DMS114 treated with DMSO at 0.1 percent for 48 hours (cell line): ENCODE data around the gene PTGFRN.

ENCODE experiments used
- DNase-seq: peaks from one replicate; lab custom pipeline; 2025; ENCODE audit not compliant: unreplicated experiment; lab: John Stamatoyannopoulos, UW

PTGFRN gene

DNA sequence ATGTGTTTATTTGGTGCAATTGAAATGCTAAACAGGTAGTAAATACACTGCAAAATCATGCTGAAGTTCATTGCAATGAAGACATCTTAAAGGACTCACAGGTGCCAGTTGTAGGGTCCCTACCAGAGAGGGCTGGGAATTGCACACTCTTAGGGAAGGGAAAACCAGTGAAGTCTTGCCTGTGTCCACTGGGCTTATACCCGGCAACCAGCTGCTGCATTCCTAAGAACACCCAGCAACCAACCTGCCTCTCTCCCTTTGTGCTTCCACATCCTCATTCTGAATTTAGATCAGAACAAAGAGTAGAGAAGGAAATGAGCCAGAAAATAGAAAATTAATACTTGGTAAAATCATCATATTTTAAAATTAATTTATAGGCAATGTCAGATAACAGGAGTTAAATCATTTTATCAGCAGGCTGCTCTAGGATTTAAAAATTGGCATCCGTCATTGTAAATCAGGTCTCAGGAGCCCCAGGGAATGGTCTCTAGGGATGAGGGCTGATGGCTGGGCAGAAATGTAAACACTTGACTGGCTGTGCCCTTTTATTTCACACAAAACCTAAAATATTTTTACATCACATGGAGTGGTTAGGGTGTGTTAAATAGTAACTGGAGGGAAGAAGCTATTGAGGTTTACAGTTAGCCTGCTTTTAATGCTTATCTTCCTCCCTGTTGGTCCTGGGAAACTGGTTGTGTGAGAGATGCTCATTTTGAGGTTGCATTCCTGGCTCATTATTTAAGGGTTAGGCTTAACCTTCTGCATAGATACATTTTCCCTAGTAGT is 31.3 kb downstream of the PTGFRN start:
- no peak for DNase-seq

DNA sequence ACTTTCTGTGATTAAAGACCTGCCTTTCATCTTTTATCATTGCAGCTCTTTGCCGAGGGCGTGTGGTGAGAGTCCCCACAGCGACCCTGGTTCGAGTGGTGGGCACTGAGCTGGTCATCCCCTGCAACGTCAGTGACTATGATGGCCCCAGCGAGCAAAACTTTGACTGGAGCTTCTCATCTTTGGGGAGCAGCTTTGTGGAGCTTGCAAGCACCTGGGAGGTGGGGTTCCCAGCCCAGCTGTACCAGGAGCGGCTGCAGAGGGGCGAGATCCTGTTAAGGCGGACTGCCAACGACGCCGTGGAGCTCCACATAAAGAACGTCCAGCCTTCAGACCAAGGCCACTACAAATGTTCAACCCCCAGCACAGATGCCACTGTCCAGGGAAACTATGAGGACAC is 32.0 kb downstream of the PTGFRN start:
- DNase-seq = no peak

DNA sequence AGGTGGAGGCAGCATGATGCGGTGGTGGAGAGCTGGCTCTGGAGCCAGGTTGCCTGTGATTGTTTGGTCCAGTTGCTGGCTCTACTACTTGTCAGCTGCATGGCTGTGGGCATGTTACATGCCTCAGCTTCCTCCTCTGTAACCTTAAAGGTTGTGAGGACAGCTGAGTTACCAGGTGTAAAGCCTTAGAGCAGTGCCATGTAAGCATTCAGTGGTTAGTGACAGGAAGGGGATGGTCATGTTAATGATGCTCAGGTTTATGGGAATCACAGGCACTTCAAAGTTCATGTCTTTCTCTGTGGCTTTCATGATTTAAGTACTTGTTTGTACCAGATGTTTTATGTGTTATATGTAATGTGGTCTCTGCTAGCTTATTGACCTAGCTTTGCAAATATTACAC is 32.6 kb downstream of the PTGFRN start:
- DNase-seq = no peak

DNA sequence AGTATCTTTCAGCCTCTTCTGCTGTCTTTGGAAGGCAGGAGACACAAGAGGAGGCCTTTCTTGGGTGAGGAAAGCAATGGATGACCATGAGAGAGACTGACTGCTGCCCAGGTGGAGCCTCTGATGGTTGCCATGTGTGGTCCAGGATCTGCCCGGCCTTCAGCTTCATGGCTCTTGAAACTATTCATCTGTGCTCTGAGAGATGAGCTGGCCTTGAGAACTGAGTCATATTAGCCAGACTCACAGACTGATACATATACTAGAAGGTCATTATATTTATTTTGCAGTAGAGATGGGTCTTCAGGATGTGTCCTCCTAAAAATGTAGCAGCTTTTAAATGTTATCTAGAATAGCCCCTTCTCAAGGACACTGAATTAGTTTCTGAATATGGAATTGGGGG is 33.7 kb downstream of the PTGFRN start:
- DNase-seq = no peak

DNA sequence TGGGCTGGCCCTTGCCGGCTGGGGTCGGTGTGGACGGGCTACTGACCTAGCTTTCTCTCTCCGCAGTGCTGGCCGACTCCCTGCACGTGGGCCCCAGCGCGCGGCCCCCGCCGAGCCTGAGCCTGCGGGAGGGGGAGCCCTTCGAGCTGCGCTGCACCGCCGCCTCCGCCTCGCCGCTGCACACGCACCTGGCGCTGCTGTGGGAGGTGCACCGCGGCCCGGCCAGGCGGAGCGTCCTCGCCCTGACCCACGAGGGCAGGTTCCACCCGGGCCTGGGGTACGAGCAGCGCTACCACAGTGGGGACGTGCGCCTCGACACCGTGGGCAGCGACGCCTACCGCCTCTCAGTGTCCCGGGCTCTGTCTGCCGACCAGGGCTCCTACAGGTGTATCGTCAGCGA is 34.9 kb downstream of the PTGFRN start:
- no peak for DNase-seq

DNA sequence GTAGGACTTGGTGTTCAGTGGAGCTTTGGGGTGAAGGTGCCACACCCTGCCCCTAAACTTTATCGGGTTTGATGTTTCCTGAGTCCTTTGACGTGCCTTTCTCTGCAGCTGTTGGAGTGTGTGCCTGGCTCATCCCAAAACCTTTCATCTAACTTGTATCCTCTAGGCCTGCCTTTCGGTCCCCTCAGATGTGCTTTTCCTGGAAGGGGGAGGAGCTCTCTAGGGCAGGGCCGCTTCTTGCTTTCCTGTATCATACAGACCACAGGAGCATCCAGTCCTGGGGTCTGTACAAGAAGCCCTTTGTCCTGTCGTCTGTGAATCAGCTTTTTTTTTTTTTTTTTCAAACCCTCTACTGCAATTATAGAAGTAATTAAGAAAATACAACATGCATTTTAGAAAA is 35.7 kb downstream of the PTGFRN start:
- DNase-seq = no peak

DNA sequence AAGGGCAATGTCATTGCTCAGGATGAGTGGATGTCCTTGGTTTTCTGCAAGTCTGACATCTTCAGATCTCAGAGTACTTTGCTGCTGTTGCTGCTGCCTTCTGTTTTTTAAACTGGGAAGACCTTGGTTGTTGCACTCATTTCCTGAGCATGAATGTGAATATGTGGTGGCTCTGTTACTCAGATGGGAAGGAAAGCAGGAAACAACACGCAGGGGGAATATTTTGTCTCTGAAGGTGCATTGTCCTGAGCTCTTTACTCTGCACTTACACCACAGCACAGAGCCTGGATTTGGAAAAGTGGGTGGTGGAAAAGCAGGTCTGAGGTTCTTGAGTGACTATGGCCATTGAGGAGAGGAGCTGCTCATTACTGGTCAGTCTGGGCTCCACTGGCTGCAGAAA is 36.3 kb downstream of the PTGFRN start:
- no peak for DNase-seq

DNA sequence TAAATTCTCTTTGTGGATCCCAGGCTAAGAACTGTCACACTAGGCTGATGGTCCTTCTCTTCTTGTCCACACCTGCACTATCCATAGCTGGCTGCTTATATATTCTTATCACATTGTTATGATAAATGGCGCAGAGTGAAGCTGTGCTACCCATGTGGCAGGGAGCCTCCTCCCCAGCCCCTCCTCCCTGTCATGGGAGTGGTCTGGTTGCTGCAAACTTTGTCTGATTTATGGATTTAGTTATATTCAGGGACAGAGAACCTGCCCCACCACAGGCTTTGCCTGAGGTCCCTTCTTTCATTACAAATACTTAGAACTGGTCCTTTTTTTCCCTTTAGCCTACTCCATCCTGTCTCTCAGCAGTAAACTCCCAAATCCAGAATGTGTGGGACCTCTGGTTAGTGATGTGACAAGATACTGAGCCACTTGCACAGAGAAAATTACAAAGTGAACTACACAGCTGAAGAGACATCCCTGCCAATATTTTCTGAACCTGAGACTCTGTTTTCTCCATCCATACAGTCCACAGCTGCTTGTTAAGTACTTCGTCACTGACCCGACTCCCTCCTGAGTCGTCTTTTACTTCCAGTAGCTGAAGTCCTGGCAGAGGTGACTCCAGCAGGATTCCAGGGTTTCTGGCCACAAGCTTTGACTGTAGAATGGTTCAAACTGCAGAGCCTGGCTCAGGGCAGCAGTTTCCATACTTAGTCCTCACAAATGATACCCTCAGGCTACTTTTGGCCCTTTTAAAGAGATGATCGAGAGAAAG is 37.6 kb downstream of the PTGFRN start:
- no peak for DNase-seq

DNA sequence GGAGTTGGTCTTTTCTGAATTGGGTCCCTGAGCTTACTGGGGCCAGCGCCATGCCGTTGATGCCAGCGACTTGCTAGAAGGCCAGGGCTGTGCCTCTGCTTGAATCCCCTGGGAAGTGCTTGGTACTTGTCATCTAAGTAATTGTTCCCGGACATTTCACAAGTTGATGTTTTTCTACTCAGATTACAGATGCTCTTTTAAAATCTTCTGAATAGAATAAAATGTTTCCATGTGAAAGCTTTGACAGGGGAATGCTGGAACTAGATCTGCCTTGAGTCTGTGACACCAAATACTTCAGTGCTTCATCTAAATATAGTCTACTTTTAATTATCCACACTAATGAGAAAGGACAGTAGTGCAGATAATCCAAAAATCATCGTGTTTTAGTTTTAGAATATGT is 38.3 kb downstream of the PTGFRN start:
- no peak for DNase-seq

DNA sequence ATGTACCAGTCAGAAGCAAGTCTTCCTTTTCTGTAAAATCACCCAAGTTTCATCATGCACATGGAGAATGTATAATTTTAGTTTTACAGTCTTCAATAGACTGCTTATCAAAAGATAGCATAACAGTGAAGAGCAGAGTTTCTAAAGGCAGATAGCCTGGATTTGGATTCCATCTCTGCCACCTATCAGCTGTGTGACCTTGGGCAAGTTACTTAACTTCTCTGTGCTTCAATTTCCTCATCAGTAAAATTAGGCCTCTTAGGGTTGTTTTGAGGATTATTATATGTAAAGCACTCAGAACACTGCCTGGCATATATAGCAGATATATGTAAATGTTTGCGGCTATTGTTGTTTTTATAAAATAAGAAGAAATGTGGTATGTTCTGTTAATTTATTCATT is 38.9 kb downstream of the PTGFRN start:
- DNase-seq = no peak

DNA sequence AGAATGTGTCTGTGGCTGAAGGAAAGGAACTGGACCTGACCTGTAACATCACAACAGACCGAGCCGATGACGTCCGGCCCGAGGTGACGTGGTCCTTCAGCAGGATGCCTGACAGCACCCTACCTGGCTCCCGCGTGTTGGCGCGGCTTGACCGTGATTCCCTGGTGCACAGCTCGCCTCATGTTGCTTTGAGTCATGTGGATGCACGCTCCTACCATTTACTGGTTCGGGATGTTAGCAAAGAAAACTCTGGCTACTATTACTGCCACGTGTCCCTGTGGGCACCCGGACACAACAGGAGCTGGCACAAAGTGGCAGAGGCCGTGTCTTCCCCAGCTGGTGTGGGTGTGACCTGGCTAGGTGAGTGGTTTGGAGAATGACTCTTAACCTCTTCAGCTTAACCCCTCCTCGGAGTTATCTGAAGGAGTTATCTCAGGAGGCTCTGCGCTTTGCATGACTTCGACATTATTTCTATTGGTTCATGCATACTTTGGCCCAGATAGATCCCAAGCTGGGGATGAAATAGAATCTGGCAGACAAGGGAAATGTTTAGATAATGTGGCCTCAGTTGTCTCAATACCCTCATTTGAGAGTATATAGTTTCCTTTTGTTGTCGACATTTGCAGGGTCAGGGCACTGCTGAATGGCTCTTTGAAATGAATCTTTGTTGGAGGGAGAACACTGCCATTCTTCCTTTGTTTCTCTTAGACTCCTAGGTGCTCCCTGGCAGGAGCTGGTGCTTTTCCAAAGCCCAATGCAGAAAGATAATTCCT is 39.7 kb downstream of the PTGFRN start:
- no peak for DNase-seq

DNA sequence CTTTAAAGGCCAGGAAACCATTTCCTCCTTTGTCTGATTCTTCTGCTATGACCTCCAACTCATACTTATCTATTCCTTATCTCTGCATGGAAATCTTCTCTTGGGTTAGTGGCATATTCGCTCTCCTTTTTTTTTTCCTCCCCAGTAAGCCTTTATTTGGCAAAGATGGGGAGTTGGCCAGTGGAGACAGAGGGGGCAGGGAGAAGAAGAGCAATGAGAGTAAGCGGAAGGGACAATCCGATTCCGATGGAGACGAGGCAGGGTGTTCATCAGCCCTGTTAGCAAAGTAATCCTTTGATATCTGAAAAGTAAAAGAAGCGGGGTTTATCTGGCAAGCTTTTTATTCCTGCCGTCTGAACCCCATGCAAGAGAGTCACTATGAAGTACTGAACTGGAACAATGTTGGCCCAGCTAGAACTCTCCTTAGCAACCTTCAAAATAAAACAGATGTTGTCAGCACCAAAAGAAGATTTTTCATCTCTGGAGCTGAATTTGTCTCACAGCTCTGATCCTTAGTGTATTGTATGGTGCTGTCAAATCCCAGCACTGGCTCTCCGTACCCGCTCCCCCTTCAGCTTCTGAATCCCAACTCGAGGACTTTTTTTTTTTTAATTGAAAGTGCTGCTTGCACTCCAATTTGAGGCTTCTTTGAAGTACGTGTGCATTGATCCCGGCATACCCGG is 40.9 kb downstream of the PTGFRN start:
- no peak for DNase-seq

DNA sequence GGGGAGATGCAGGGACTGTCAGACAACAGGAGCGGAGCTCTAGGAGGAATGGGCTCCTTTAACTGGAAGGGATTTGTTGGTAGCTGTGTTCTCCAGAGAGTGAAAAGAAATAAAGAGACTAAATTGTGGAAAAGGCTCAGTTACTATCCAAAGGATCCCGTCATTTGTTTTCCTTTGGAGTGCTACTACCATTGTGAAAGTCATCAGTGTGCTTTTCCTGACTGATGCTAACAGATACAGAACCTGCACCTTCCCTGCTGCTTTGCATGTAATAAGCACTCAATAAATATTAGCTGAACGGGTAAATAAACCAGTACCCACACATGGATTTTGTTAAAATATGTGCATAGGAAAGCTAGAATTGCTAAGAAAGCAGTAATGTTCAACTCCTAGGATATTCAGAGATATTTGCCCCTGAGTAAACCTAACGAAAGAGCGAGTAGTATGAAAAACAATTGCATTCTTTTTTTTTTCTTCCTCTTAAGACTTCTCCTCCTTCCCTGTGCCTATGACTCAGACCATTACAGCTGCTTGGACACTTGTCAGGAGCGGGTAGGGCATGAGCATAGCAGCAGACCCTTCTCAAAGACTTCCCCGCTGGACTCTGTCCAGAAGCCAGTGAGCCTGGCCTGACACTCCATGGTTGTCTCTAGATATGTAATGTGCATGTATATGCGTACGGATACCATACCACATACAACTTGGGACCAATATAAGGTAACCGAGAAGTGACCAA is 41.7 kb downstream of the PTGFRN start:
- DNase-seq = no peak

DNA sequence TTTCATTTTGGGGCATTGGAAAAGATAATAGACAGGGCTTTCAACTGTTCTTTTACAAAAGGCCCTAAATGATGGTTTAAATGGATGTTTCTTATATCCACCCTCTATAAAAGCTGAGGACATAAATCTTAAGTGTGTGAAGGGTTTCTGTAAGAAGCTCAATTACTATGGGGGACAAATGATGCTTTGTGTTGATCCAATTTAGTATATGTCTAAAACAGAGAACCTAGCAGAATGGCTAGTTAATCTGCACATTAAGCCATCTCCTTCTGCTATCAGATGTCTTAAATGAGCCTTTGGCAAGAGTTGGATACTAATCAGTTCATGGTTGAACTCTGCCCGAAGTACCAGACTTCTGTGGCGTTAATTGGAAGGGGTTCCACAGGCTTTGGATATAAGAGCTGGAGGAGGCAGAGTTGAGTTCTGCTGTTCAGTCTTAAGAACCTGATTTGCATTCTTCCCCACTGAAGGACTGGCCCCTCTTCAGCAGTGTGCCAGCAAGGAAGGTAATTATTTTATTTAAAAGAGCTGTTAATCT is 43.1 kb downstream of the PTGFRN start:
- DNase-seq = no peak

DNA sequence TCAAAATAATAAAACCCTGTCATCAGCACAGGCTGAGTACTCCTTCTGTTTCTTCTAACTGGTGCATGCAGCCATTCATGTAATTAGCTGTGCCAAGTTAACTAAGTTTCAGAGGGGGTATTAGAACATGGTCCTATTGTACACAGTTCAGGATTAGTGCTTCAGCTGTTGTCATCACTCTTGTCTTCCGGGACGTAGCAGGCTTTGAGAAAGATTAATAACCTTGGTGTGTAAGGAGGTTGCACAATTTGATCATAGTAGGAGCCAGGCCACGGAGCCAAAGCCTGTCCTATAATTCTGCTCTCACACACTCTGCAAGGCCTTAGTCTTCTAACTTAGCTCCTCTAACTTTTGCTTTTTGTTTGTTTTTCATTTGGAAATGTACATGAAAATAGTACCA is 44.7 kb downstream of the PTGFRN start:
- DNase-seq = no peak

DNA sequence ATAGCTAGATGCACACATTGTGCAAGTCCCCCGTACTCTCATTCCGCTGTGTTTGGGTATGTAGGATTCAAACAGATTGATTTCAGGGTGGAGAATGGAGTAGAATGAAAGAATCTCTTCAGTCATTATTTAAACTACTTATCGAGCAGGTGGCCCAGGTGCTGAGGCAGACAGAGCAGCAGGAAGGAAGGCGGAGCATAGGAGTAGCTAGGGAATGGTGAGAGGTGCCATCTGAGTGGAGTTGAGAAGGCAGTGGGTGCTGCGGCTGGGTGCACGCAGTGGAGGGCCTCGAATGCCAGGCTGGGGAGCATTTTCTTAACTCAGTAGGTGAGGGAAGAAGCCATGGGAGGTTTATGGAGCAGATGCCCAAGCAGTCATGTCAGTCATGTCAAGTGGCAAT is 46.7 kb downstream of the PTGFRN start:
- DNase-seq = no peak

DNA sequence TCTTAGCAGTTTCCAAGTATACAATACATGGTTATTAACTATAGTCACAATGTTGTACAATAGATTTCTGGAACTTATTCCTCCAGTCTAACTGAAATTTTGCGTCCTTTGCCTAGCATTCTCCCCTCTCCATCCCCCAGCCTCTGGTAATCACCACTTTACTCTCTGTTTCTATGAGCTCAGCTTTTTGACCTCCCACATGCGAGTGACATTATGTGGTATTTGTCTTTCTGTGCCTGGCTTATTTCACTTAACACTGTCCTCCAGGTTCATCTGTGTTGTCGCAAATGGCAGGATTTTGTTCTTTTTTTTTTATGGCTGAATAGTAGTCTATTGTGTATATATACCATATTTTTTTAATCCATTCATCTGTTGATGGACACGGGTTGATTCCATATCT is 47.9 kb downstream of the PTGFRN start:
- DNase-seq = no peak

DNA sequence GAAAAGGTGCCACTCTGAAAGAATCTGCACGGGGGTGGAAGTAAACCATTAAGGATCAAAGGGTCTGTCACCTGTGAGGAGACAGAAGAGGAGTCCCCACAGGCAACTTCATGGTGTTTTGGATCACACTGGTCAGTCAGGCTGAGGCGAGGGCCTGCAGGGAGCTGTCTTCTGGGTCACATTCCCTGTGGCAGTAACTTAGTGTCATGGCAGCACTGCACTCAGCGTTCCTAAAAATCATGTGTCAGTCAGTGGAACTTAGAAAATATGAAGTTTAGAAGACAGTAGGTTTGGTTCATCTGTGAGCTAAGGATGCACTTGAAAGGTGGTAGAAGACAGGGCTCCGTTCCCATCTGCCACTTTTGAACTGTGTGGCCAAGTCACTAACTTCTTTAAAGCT is 48.4 kb downstream of the PTGFRN start:
- DNase-seq = no peak

DNA sequence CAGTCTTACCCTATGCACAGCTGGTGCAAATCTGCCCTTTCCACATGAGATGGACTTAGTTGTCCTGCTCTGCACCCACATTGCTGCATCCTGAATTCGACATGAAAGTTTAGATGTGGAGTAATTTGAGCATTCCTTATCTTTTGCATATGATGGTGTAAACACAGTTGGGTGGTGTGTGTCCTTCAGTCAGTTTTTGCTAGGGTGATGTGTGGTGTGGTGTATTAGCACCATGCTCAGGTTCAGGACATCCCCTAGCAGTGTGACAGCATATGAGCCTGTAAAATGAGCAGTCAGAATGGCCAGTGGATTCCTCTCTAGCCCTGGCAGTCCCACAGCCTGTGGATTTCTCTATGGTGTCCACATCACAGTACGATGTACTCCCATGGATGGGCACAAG is 49.3 kb downstream of the PTGFRN start:
- no peak for DNase-seq

DNA sequence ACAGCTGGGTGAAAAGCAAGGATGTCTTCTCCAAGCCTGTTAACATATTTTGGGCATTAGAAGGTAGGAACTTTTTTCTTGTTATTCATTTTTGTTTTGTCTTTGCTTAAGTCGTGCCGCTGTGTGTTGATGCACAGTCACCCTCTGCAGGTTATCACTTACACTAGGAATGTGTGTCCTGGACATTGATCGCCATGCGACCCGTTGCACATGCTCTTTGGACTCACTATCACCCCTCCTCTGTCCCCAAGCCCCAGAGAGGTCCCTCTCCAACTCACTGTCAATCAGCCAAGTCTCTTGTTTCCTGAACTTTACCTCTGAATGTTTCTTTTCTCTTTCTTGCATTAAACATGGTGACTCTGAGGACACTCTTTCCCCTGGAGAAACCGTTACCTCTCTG is 51.9 kb downstream of the PTGFRN start:
- DNase-seq = no peak
